ENCODE measurements around the gene CELF4.
A peak's percentile ranks its signal among the peaks of the same experiment; 100 is the strongest.

Gene CELF4

DNA sequence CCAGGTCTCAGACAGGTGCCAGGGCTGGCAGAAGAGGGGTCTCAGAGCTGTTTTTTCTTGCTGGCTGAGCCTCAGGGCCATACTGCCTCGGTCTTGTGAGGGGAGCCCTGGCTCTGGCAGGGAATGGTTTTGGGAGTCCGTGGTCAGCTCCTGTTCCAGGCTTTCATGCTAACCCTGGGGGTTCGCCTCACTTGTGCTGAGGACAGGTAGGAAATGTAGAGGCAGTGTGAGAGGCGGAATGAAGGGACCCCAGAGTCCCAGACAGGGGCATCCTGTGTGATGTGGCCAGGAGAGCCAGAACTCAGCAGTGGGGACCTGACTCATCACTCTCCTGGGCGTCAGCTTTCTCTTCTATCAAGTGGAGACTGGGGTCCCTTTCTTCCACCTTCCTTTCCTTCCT is 5.7 kb upstream of the CELF4 start:
- no peak for DNase-seq

DNA sequence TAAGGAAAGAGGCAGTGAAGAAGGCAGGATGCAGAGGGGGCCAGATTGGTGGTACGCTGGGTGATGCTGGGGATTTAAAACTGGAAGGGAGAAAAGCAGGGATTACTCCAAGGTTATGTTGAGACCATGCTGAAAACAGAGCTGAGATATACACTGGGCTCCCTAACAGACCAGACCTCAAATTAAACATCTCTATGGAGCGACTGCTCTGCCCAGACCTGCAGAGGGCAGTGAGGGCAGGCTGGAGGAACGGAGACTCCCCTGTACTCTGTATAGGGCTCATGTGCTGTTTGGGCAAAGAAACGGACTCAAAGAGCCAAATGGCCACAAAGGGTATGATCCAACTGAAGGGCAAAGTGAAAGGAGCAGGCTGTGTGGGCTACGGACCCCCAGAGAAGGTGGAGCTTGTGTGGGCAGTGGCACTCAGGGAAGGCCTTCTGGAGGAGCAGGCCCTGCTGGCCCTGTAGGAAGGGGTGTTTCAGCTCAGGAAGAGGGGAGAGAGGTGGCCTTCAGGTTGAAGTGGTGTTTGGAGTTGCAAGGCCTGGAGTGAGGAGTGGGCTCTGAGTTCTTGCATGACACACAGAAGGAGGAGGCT is 4.8 kb upstream of the CELF4 start:
- DNase-seq, result no peak

DNA sequence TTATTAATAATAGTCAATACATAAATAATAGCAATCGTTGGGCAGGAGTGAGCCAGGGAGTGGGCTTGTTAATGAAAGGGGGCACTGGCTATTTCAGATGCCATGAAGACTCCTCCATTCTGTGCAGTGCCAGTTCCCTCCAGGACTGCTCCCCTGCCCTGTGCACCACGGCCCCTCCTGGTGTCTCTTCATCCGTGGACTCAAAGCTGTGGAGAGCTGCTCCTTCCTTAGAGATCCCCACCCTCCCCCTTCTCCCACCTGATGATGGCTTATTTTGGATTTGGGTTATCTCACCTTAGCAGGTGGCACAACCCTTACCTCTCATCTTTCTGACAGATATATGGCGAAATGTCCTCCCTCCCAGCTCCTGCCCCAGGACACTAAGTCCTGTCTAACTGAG is 3.1 kb upstream of the CELF4 start:
- no peak for DNase-seq

DNA sequence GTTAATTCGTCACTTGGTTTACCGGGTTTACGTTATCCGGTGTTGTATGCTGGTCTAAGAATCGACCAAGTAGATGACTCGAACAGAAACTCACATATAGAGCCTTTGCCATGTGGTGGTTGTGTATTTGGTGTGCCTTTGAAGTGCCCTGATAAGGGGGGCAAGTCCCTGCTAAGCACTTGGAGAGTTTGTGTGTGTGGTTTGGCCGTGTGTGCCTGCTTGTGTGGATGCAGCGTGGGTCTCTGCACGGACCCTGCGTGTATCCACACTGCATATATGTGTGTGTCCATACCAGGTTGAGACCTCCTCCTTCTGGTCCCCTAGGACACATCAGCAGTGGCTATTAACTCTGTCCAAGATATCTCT is 2.4 kb upstream of the CELF4 start:
- DNase-seq, result no peak

DNA sequence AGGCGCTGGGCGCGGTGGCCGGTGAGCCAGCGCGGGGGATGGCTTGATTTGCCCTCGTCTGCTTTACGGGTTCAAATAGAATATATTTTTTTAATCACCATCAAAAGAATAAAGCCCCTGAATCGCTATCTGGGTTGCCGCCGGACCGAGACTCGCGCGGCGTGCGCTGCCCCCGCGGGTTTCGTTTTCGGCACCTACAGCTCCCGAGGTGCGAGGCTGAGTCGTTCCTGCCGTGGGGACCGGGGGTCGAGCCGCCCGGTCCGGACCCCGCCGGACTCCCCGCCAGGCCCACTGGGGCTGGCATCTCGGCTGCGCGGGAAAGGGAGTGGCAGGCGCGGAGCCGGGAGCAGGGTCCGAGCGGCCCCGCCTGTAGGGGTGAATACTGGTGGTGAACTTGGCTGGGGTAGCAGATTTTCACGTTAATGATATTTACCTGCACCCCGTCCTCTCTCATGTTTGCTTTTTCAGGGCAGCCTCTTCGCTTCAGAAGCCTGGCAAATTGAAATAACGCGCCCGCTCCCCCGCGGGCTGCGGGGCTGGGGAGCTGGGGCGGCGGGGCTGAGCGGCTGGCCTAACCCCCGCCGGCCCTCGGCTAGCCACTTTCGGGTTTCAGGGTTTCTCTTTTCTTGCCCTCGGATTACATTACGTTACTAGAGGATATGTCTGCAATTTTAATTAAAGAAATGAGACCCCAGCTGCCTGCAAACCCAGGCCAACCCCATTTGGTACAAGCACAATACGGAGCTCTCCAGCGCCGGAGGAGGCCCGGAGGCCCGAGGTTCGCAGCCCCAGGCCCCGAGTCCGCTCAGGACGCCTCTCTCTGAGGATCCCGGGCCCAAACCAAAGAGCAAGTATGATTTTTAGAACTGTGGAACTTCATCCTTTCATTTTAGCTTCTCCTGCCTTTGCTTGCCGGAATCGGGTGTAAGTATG is 1.7 kb upstream of the CELF4 start:
- DNase-seq, result no peak

DNA sequence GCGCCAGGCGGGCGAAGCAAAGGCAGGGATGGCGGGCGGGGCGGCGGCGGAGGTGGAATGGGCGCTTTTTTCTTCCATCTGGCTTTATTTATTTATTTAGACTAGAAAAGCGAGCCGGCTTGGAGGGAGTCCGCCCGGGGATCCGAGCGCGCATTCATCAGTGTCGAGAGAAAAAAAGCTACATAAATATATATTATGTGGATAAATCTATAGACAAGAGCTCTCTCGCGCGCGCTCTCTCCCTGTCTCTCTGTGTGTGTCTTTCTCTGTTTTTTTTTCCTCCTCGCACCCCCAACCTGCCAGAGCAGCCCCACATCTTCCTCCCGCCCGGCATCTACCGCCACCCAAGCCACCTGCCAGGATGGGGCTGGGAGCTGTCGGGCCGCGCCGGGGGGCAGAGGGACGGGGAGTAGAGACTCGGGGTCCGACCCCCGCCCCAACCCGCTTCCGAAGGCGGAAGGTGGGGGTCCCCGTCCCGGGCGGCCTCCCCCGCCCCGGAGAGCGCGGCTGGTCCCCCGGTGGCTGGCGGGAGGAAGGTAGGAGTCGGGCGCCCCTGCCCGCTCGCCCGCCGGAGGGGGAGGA is 972 bp upstream of the CELF4 start:
- peak; percentile 61 for DNase-seq

DNA sequence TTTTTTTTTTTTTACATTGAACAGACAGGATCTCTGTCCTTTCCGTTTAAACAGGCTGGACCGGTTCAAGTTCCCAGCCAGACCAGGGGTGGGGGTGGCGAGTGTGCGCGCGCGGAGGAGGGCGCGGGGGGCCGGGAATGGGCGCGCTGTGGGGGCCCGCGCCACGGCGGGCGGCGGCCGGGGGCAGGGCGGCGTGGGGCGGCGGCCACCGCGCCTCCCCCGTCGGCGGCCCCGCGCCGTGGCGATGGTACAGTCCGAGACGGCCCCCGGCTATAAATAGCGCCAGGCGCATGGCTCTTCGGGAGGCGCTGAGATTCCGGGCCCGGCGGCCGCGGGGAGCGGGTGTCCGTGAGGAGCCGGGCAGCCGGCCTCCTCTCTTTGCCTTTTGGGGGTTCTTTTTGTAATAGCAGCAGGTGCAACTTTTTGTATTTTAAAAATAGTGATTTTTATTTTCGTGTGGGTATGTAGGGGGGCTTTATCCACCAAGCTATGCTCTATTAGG is 430 bp upstream of the CELF4 start:
- DNase-seq, result peak; percentile 54

DNA sequence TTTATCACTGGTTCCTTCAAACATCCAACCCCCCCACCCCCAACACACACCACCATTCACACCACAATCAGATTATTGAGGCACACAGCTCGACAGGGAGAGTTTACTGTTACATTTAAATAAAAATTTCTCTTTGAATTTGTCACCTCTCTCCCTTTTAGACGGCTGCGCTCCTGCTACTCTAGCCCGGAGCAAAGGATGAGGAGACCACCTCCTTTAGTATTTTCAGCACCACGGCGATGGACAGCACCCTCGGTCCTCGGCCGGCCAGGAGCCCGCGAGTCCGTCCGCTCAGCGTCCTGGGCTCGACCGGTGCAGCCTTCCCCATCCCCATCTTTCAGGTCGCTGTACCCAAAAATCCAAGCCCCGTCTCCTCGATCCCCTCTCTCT is 892 bp downstream of the CELF4 start:
- no peak for DNase-seq

DNA sequence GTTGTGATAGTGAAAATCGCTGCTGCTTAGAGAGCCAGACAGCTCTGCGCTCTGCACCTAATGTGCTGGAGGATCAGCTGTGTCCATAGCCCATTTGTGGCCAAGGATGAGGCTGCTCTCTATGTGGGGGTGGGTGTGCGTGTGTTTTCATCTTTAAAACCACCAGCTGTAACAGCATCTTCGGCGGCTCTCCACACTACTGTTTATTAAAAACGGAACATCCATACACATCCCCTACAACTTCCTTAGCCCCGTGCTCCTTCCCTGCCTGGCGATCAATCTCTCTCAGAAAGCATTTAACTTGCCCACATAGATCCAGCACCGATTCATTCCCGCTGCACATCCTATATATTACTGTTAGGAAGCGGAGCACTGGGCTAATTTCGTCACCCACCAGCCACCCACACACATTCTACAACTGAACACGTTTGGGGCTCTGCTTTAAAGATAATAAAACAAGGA is 1.6 kb downstream of the CELF4 start:
- DNase-seq, result no peak

DNA sequence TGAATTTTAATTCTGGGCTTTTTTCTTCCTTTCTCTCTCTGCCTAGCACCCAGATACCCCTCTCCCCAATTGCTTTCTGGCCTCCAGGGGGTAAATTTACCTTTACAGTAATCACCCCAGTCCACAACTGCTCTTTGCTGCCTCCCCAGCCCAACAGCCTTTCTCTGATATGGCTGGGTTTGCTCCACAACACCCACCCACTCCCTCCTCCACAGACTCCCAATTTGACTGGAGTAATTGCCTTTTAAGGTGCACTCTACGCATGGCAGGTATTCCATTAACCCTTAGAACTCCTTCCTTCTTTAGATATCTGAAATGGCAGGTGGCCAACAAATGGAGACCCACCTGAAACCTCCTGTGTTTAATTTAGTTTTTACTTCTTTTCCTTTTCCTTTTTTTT is 3.6 kb downstream of the CELF4 start:
- DNase-seq, result no peak

DNA sequence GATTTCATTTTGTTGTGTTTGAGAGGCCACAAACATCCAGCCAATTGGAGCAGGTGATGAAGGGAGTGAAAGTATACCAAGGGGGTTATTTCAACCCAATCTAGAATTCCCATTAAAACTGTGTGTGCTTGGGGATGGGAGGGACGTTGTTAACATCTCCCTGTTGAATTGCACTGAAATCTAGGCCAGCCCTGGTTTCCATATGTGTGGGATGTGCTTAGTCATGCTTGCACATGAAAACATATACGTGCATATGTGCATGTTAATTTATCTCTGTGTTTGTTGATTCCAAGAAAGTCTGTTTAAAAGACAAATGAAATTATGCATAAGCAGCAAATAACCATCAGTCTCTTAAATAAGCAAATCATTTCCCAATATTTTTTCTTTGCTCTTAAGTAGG is 5.6 kb downstream of the CELF4 start:
- DNase-seq, result no peak

DNA sequence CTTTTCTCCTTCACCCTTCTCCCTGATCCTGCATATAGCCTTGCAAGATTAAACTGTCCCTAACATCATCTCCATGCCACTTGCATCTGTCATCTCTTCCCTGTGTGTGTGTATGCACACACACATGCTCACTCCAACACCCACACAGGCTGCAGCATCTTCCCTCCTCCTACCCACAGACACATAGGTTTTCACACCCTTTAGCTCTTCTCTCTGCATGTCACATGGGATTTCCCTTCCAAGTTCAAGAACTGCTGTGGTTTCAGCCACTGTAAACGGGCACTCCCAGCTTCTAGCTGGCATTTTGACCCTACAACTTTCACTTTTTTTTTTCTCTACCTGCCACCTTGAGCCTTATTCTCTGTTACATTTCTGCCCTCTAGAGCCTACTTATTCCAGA is 6.4 kb downstream of the CELF4 start:
- DNase-seq, result no peak

DNA sequence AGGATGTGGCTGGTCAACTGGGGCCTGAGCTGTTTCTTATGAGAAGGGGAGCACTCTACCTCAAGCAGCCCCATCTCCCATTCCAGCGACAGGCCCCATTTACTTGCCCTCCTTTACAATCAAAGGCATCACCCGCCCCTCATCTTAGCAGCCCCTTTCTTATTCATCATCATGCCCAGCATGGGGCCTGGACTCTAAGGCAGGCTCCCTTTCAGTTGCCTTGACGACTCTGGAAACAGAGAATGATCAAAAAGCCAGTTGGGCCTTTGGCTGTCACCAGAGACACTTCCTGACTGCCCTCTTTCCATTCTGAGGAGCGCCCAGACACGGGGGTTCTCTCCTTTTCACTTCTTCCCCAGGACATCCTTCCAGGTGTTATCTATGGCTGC is 11.2 kb downstream of the CELF4 start:
- DNase-seq, result no peak

DNA sequence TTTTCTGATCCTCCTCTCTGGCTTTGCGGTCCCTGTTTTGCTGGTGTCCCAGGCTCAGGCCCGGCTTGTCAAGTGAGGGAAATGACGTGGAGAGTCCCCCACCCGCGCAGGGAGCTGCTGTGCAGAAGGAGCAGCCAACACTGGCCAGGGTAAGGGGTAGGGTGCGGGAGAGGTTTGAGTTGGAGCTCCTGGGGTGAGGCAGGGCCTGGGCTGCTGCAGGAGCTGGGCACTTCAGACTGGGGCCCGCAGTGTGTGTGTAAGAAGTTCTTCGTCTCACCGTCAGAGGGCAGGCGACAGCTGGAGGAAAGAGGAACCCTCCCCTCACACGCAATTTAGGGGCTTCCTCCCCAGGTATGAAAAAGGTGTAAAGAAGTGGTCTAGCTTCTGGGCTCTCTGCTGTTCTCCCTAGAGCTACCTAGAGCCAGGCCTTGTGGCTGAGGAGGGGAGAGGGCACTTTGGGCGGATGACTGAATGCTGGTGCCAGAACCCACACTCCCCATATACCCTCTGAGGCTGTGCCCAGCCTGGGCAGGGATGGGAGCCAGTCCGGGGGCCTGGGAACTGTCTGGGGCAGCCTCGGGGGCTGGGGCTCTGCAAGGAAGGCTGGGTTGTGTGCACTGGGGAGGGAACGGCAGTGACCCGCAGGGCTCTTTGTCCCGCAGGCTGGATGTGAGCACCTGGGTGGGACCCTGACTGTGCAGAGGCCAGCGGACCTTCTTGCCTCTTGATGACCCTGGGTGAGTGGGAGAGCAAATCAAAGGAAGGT is 11.8 kb downstream of the CELF4 start:
- no peak for DNase-seq

DNA sequence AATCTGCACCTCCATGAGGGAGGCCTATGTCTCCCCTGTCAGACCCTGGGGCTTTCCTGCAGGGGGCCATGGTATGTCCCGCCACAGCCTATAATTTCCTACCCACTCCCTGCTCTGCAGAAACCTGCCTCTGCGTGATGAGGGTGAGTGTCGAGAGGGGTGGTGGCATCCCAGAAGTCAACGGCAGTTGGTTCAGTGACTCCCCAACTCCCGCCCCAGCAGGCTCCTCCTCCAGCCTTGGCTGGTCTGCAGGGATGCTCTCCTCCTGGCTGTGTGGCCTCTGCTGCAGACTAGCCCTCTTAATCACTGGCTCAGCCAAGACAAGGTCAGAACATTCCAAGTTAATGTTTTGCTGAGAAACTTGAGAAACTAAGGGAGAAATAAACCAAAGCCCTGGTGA is 13.3 kb downstream of the CELF4 start:
- no peak for DNase-seq

DNA sequence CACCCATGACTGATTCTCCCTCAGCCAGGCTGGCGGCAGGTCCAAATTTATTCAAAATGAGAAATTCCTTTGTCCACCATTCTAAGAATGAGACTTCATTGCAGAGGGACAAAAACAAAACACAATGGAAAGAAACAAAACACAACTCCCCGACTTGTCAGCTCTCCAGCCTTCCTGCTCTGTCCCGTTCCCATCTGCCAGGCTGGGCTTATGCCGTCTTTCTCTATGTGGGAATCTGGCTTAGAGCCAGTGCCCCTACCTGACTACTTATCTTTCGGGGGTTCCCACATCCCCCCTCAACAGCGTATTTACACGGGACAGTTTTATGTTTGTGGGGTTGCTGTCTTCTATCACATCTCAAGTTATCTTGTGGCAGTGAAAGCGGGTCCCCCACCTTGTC is 13.8 kb downstream of the CELF4 start:
- no peak for DNase-seq

DNA sequence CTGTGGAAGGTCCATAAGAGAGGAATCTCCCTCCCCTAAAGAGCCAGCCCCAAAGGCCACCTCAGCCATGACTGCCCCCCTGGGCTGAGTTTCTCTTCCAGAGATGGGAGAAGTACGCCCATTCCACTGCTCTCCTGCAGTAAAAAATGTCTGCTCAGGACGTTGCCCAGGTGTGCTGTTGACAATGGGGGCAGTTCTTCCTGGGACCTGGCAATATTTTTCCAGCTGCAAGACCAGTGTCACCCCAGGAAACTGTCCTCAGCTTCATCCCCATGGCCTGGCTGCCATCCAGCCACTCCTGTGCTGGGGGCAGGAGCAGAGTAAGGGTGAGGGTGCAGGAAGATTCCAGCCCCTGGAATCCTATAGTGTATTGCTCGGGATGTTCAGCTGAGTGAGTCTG is 14.3 kb downstream of the CELF4 start:
- no peak for DNase-seq

DNA sequence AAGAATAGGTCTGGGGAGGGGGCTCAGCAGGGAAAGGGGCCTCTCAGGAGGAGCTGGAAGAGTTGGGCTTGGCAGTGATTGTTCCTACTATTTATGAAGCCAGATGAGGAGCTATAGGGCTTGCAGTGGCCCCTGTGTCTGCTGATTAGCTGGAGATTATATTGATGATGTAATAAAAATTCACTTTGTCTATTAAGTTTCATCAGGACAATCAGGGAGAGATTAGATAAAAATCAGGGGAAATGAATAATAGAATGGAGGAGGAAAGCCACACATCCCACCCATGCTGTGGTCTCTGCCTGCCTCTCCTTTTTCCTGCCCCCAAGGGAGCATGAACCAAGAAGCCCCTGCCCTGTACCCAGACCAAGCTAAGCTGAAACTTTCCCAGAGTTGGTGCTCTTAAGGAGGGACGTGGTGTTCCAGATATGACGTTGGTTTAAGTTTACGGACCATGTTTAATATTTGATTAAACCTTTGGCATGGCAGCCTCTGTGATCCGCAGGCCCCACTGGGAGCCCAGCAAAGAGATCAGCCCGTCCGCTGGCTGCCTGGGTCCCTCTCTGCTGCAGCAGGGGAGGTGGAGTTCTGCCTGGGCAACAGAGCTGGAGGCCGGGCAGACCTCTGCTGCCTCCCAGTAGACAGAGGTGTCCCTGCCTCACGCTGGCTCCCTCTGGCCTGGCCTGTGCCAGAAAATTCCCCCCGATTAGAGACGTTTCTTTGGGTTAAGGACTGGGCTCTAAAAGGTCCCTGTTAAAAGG is 15.3 kb downstream of the CELF4 start:
- no peak for DNase-seq

DNA sequence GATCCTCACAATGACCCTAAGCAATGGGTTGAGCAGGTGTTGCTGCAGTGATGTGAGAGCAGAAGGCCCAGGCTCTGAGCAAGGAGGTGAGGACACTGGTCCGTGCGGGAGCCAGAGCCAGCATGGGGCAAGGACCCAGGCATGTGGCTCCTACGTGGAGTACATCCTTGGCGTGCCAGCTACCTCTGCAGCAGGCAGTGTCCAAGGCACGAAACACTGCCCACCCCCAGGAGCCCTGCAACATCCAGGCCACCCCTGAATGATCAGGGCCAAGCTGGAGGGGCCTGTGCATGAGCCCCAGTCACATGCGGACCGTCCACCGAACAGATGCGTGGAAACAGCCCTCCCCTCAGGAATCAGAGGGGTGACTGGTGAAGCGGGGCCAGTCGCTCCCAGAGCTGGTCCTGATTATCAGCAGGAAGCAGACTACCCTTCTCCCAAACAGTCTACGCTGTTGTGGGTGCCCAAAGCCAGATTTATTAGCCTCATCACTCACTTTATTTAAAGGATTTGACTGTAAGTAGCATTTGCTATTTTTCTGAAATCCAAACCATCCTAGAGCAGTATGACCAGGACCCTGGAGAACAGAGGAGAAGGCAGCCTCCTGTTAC is 16.8 kb downstream of the CELF4 start:
- DNase-seq, result no peak

DNA sequence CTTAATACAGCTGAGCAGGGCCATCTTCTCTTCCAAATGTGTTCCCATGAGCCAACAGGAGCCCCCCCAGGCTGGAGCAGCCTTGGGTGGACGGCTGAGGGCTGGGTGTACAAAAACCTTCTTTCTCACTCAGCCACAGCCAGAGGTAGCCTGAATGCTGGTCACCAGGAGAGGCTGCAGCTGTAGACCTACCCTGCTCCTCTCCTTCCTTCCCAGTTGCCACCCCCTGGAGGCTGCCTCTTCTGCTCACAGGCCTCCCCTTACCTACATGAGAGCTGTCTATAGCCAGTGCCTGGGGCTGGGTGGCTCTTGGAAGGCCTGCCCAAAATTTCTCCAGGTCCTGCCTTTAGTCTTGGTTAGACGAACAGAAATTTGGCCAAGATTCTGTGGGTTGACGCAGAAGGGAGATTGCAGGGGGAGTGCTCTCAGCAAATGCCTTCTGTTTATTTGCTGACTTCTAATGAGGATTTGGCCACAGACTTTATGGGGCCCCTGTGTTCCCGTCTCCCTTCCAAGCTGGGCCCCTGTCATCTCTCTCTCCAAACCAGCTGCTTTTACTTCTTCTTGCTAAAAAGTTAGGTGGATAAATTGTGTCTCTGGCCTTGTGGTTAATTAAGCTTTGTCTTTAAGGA is 18.3 kb downstream of the CELF4 start:
- no peak for DNase-seq

DNA sequence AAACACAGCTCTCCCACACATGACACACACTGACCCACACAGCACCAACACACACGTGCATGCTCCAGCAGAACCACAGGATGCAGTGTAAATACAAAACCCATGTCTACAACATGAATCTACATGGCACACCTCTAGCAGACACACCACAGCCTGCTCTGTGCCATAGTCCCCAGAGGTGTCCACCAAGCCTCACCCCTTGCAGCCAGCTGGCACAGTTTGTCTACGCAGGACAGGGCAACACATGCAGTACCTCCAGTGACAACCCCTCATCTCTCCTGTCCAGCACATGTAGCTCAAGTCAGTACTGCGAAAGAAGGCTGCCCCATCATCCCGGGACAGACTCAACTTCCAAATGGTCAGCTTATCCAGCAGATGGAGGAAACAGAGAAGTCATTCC is 18.9 kb downstream of the CELF4 start:
- DNase-seq, result no peak

DNA sequence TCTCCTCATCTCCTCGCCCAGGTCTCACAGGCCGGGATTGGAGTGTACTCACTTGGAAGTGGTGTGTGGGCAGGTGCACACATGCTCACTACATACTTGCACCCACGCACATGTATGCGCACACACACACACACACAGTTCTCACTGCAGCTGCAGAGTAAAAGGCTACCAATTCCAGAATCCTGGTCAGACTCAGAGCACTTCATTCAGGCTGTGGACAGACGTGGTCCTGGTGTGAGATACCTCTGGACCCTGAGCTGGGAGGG is 19.4 kb downstream of the CELF4 start:
- no peak for DNase-seq
